ENCODE results near the gene CES2.
"Not testable (repeated sequence)": the region's sequence is repeated elsewhere in the genome, so short reads cannot be mapped to it uniquely, and the experiment has no call there.

Gene CES2, protein sequence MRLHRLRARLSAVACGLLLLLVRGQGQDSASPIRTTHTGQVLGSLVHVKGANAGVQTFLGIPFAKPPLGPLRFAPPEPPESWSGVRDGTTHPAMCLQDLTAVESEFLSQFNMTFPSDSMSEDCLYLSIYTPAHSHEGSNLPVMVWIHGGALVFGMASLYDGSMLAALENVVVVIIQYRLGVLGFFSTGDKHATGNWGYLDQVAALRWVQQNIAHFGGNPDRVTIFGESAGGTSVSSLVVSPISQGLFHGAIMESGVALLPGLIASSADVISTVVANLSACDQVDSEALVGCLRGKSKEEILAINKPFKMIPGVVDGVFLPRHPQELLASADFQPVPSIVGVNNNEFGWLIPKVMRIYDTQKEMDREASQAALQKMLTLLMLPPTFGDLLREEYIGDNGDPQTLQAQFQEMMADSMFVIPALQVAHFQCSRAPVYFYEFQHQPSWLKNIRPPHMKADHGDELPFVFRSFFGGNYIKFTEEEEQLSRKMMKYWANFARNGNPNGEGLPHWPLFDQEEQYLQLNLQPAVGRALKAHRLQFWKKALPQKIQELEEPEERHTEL

GRCh38 chr16:66935314-66936011, at the start of gene CES2:
TSS of gene CES2 (plus strand) at chr16:66935516. CDS start at chr16:66935636, 120 bp downstream.
- DNase-seq (ENCODE audit: low read depth) = no peak

- no peak for DNase-seq (ENCODE audit: low read depth)
Measured at GRCh38 chr16:66886321-66886720, 49.0 kb upstream of the CES2 start.

DNA sequence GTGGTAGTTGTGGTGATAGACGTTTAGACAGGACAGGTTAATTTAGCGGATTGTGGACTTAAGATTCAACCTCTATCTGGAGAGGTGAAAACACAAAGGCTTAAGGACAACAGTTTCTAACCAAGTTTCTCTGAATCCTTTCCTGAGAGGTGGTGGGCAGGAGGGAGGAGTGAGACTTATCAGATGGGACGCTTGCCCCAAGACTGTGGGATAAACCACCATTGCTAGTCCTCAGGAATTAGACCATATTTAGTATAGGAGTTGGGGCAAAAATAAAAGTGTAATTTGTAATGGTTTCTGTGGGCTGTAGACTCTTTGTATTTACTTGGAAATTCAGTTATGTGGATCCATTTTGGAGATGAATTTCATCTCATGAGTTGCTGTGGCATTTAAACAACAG, 48.4 kb upstream of the CES2 start:
- DNase-seq (ENCODE audit: low read depth) = no peak

DNA sequence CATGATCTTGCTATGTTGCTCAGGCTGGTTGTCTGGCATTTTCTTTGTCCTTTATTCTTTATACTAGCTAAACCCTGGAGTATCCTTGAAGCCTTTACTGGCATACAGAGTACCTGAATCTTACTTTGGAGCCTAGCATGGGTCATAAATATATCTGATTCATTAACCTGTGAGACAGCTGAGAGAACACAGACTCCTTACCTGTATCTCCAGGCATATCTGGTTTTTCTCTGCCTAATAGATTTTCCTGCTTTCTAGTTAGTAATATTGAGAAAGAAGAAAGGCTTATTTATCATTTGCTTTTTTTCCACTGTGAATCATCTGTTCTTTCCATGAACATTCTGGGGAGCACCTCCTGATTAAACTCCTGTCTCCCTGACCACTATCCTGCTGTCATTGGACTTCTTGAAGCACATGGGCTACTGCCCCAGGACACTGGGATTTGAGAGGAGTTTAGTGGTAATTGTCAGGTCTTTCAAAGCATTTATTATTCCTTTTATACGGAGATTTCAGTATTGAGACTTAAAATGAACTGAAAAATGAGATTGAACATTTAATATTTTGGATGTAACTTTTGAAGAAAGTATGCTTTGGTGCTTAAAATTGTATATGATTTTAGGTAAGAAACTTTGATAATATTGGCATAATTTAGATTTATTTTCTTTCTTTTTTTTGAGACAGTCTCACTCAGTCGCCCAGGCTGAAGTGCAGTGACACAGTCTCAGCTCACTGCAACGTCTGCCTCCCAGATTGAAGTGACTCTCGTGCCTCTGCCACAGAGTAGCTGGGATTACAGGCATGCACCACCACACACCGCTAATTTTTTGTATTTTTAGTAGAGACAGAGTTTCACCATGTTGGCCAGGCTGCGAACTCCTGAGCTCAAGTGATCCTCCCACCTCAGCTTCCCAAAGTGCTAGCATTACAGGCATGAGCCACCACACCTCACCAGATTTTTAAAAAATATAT, 46.4 kb upstream of the CES2 start:
- no peak for DNase-seq (ENCODE audit: low read depth)

DNA sequence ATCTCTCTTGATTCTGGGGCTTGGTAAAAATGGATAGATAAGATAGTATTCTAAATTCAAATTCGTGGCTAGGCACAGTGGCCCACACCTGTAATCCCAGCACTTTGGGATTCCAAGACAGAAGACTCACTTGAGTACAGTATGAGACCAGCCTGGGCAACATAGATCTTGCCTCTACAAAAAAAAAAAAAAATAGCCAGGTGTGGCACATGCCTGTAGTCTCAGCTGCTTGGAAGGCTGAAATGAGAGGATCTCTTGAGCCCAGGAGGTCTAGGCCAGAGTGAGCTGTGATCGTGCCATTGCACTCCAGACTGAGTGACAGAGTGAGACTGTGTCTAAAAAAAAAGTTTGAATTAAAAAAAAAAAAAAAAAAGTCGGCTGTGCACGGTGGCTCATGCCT, 45.7 kb upstream of the CES2 start:
- no peak for DNase-seq (ENCODE audit: low read depth)

GRCh38 chr16:66890799-66891198, 44.5 kb upstream of the CES2 start:
- DNase-seq (ENCODE audit: low read depth) = no peak

GRCh38 chr16:66891360-66891759, 44.0 kb upstream of the CES2 start:
- DNase-seq (ENCODE audit: low read depth) = no peak

DNA sequence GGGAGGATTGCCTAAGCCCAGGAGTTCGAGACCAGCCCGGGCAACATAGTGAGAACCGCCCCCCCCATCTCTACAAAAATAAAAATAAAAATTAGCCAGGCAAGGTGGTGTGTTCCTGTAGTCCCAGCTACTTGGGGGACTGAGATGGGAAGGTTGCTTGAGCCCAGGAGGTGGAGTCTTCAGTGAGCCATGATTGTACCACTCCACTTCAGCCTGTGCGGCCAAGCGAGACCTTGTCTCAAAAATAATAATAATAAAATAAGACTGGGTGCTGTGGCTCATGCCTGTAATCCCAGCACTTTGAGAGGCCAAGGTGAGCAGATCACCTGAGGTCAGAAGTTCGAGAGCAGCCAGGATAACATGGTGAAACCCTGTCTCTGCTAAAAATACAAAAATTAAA, 43.5 kb upstream of the CES2 start:
- DNase-seq (ENCODE audit: low read depth) = no peak

GRCh38 chr16:66894055-66894454, 41.3 kb upstream of the CES2 start:
- no peak for DNase-seq (ENCODE audit: low read depth)

DNA sequence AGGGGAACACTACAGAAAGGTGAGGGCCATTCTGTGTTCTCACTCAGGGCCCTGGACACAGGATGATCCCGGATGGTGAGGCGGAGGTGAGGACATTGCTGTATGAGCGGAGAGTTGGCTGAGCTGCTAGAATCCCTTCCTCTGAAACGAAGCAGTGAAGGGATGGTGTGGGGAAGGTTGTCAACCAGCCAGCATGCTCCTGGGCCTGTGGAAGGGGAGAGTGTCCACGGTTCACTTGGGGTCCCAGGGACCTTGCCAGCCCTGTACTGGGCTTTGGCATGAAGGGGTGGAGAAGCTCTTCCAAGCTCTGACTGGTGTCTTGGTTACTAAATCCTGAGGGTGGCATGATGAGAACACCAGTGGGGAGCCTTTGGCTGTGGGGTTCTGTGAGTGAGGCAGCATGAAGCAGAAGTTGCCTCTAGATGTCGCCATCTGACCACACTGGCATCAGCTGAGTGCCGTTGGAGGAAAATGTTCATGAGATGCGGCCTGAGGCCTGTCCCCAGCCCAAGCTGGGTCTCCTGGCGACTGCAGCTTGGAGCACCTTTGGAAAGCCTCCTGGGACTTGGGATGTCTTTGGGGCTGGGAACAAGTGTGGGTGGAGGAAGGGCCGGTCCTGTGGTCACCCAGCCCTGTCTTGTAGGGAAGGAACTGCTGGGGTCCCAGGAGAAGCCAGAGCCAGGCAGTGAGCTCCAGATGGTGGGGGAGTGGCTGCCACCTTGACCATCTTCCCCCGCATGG, 40.2 kb upstream of the CES2 start:
- peak; percentile 35 for DNase-seq (ENCODE audit: low read depth)

GRCh38 chr16:66895689-66895979, 39.7 kb upstream of the CES2 start:
- DNase-seq (ENCODE audit: low read depth) = no peak

- DNase-seq (ENCODE audit: low read depth) = no peak
Measured at GRCh38 chr16:66895999-66896398, 39.3 kb upstream of the CES2 start.

- DNase-seq (ENCODE audit: low read depth) = not testable (repeated sequence)
Measured at GRCh38 chr16:66896682-66897081, 38.6 kb upstream of the CES2 start.

DNA sequence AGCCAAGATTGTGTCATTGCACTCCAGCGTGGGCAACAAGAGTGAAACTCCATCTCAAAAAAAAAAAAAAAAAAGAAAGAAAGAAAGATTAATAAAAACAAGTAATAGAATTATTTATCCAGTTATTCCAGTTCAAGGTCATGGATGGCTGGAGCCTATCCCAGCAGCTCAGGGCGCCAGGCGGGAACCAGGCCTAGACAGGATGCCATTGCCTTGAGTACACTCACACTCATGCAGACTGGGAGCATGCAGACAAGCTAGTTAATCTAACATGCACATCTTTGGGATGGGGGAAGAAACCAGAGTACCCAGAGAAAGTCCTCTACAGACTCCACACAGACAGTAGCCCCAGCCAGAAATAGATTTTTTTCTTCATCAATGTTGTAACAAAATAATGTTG, 37.1 kb upstream of the CES2 start:
- no peak for DNase-seq (ENCODE audit: low read depth)

- no peak for DNase-seq (ENCODE audit: low read depth)
Measured at GRCh38 chr16:66898933-66899309, 36.4 kb upstream of the CES2 start.

- no peak for DNase-seq (ENCODE audit: low read depth)
Measured at GRCh38 chr16:66899310-66899944, 35.9 kb upstream of the CES2 start.

DNA sequence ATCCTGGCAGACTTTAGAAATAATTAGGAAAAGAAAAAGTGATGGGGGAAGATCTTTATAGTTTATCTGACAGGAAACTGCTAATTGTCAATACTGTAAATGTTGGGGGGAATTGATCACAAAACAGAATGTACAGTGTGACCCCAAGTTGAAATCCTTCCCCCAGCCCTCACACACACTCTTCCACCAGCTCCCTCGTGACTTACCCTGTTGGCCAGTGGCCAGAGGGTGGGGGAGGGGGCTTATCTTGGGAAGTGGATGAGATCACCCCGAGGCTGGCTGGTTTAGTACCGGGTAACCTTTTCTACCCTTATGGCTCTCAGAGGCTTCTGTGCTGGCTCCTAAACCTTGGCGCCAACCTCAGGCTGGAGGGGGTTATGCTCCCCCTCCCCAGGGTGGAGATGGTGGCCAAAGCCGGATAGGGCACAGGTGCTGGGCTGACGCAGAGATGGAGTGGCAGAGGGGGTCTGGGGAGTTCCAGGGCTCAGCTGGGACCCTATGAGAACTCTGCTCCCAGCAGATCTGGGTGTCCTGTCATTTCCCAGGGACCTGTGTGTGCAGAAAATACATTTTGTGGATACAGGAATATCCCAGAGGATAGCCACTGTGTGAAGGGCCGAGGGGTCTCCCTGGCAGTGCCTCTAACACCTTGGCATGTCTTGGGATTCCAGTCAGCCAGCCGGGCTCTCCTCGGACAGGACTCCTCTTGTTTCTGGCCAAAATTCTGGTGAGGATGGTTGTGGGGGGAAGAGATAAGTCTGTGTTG, 35.2 kb upstream of the CES2 start:
- DNase-seq (ENCODE audit: low read depth) = no peak

GRCh38 chr16:66900721-66901441, 34.4 kb upstream of the CES2 start:
- no peak for DNase-seq (ENCODE audit: low read depth)

- no peak for DNase-seq (ENCODE audit: low read depth)
Measured at GRCh38 chr16:66901626-66902025, 33.7 kb upstream of the CES2 start.

Data from activated T-cell treated with anti-CD3 and anti-CD28 coated beads for 48 hours (primary cell).